Measurements from ENCODE around the gene TAMM41.

DNA sequence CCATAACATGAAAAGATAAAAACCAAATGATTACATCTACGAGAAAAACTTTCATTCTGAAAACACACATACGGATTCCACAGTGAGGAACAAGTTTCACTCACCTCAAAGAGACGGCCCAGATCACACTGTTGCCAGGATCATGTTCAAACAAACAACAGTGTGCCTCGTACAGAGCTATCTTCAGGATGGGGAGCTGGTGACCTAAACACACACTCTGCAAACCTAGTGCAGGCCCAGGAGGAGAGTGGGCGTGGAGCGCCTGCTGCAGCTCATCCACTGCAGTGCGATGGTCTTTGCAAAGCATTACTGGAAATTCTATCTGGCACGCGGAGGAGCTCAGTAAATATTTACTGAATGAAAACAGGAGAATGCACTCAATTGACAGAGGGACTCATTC is 38.5 kb downstream of the TAMM41 start:
- TF ChIP-seq, protein P1, sequence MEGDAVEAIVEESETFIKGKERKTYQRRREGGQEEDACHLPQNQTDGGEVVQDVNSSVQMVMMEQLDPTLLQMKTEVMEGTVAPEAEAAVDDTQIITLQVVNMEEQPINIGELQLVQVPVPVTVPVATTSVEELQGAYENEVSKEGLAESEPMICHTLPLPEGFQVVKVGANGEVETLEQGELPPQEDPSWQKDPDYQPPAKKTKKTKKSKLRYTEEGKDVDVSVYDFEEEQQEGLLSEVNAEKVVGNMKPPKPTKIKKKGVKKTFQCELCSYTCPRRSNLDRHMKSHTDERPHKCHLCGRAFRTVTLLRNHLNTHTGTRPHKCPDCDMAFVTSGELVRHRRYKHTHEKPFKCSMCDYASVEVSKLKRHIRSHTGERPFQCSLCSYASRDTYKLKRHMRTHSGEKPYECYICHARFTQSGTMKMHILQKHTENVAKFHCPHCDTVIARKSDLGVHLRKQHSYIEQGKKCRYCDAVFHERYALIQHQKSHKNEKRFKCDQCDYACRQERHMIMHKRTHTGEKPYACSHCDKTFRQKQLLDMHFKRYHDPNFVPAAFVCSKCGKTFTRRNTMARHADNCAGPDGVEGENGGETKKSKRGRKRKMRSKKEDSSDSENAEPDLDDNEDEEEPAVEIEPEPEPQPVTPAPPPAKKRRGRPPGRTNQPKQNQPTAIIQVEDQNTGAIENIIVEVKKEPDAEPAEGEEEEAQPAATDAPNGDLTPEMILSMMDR (IDR thresholded peaks at IDR 0.05) = no peak
- no peak for TF ChIP-seq EZH2 (IDR thresholded peaks at IDR 0.05; ENCODE audit: borderline replicate concordance, insufficient read depth, low read depth, low read length, poor library complexity, severe bottlenecking)

All from B cell (primary cell).